Thyroid gland (tissue), 4 donors: Measurements from ENCODE around the gene DCP1B.

Experiments used
- CTCF ChIP-seq, 6 experiments: fragments of 200-600 bp in 3 of 6; fragments of 450-650 bp in 3 of 6; sonication (generic) in 3 of 6; IDR thresholded peaks; one replicate each; pipeline ENCODE4 v1.5.1; 2016 to 2019; ENCODE audit warnings: antibody characterized with exemption in 6 of 6, mild to moderate bottlenecking in 2 of 6, inconsistent platforms in 1 of 6, moderate library complexity in 1 of 6
- POLR2A ChIP-seq, 2 donors: fragments of 450-650 bp; IDR thresholded peaks; one replicate each; pipeline ENCODE4 v1.6.1; 2017; ENCODE audit warnings: antibody characterized with exemption in 2 of 2, mild to moderate bottlenecking in 2 of 2, moderate library complexity in 1 of 2

- no peak for TF ChIP-seq POLR2A (IDR thresholded peaks at IDR 0.05)
- no peak for TF ChIP-seq CTCF (IDR thresholded peaks at IDR 0.05)
Observed at GRCh38 chr12:1913377-1914113, 90.7 kb downstream of the DCP1B start.
